Ishikawa (cell line): ENCODE data around the gene CACNA1H.

Experiments used
- CEBPB ChIP-seq: IDR thresholded peaks from 2 replicates; pipeline ENCODE4 v1.6.1; 2012
- CREB1 ChIP-seq: IDR thresholded peaks from 2 replicates; pipeline ENCODE4 v1.6.1; 2012; ENCODE audit warnings: low read depth
- EGR1 ChIP-seq: IDR thresholded peaks from 2 replicates; pipeline ENCODE4 v1.6.1; 2012
- EP300 ChIP-seq: IDR thresholded peaks from 2 replicates; pipeline ENCODE4 v1.6.1; 2012; ENCODE audit warnings: borderline replicate concordance
- FOXM1 ChIP-seq: IDR thresholded peaks from 2 replicates; pipeline ENCODE4 v1.6.1; 2012; ENCODE audit warnings: low read depth, borderline replicate concordance
- NFIC ChIP-seq: IDR thresholded peaks from 2 replicates; pipeline ENCODE4 v1.6.1; 2012
- RAD21 ChIP-seq: IDR thresholded peaks from 2 replicates; pipeline ENCODE4 v1.6.1; 2012; ENCODE audit warnings: low read depth
- REST ChIP-seq: IDR thresholded peaks from 2 replicates; pipeline ENCODE4 v1.6.1; 2012; ENCODE audit warnings: low read depth, mild to moderate bottlenecking
- TAF1 ChIP-seq: IDR thresholded peaks from 2 replicates; pipeline ENCODE4 v1.6.1; 2012; ENCODE audit warnings: low read depth, mild to moderate bottlenecking
- TEAD4 ChIP-seq: IDR thresholded peaks from 2 replicates; pipeline ENCODE4 v1.6.1; 2012
- USF1 ChIP-seq: IDR thresholded peaks from 2 replicates; pipeline ENCODE4 v1.6.1; 2012
- YY1 ChIP-seq: IDR thresholded peaks from 2 replicates; pipeline ENCODE4 v1.6.1; 2012; ENCODE audit warnings: low read depth
- TF ChIP-seq, protein P1 (sequence below): IDR thresholded peaks from 2 replicates; pipeline ENCODE4 v1.6.1; 2012

DNA sequence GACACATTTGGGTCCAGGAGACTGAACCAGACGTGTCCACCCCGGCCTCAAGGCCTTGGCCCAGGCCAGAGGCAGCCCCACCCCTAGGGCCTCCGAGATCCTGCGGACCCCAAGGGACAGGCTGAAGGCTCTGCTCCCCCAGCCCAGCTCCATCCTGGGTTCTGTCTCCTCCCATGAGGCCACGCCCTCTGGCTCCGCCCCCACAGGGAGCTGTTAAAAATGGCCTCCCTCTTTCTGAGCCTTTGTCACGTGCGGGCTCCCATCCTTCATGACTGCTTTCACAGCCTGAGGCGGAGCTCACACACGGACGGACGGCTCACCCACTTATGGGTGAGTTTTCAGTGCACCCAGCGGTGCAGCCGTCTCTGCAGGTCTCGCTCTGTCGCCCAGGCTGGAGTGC lies 6.5 kb upstream of the CACNA1H start:
- no peak for TF ChIP-seq FOXM1
- TF ChIP-seq REST, result no peak
- no peak for TF ChIP-seq YY1
- no peak for TF ChIP-seq CREB1
- TF ChIP-seq CEBPB, result no peak
- no peak for TF ChIP-seq RAD21
- peak; percentile 47; the same call in 1 of the 2 replicates for TF ChIP-seq USF1
- TF ChIP-seq TEAD4, result no peak
- TF ChIP-seq TAF1, result no peak
- TF ChIP-seq, protein P1, sequence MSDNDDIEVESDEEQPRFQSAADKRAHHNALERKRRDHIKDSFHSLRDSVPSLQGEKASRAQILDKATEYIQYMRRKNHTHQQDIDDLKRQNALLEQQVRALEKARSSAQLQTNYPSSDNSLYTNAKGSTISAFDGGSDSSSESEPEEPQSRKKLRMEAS, result no peak
- no peak for TF ChIP-seq EP300
- TF ChIP-seq NFIC, result no peak
- TF ChIP-seq EGR1, result no peak
